Activated CD4-positive, alpha-beta memory T cell treated with anti-CD3 and anti-CD28 coated beads for 36 hours (primary cell): ENCODE data around the gene RAD51B. TPM values are rescaled to one million over a fixed set of nuclear protein-coding genes. Genes with fewer than 3 reads are reported as not detected.
A peak's percentile ranks its signal among the peaks of the same experiment; 100 is the strongest.

ENCODE experiments used
- CTCF ChIA-PET: fragments of 350-600 bp; sonication (Branson Sonifier 250); formaldehyde crosslinking; loops from one replicate; lab custom pipeline; 2021; ENCODE audit warnings: antibody characterized with exemption, inconsistent platforms; lab: Charles Lee
- POLR2A ChIA-PET: fragments of 350-600 bp; sonication (Branson Sonifier 250); formaldehyde crosslinking; loops from one replicate; lab custom pipeline; 2021; ENCODE audit warnings: antibody characterized with exemption; lab: Charles Lee
- DNase-seq: peaks from one replicate; pipeline ENCODE4 v3.0.0-alpha.2; 2020
- H3K27ac Mint-ChIP-seq: one replicate; pipeline ENCODE4 v1.8.0; 2021; ENCODE audit warnings: mixed read lengths
- H3K27me3 Mint-ChIP-seq: one replicate; pipeline ENCODE4 v1.8.0; 2021; ENCODE audit warnings: mixed read lengths
- H3K36me3 Mint-ChIP-seq: one replicate; pipeline ENCODE4 v1.8.0; 2021; ENCODE audit warnings: mixed read lengths
- H3K4me1 Mint-ChIP-seq: one replicate; pipeline ENCODE4 v1.8.0; 2021; ENCODE audit warnings: low read depth, mixed read lengths
- H3K4me3 Mint-ChIP-seq: one replicate; pipeline ENCODE4 v1.8.0; 2021; ENCODE audit warnings: mild to moderate bottlenecking, mixed read lengths
- H3K9me3 Mint-ChIP-seq: one replicate; pipeline ENCODE4 v1.8.0; 2021; ENCODE audit warnings: mixed read lengths
- intact Hi-C: fragments of 100-400 bp; cut with micrococcal nuclease; formaldehyde crosslinking; loops from one replicate; pipeline ENCODE4 v1.15.1; 2023
- total RNA-seq, 2 experiments: library from RNA; stranded (reverse); gene quantifications; one replicate each; pipeline ENCODE4 v1.2.3, GENCODE V29; 2021

RAD51B gene
- total RNA-seq, 2 experiments from 2014 or later: 32.3 to 34.3 TPM

GRCh38 chr14:68682166-68683103 is 862.9 kb downstream of the RAD51B start:
- ChIA-PET CTCF (interaction anchor here (0.6 to 1.8 kb wide), 5 partner anchors 19 to 423 kb away, joined by 3 to 7 read pairs (median 3); no protein-coding TSS in a partner anchor), POLR2A (interaction anchor here (0.6 to 1.6 kb wide), 6 partner anchors 11 to 472 kb away, joined by 3 to 6 read pairs (median 4); no protein-coding TSS in a partner anchor)
- Mint-ChIP-seq H3K36me3 (no peaks in the 10 kb centered on the region), H3K27ac (peak overlapping the region; percentile 83), H3K4me1 (peaks cover 65% of the 10 kb centered on the region), H3K4me3 (no peak overlapping the region), H3K27me3 (no peaks in the 10 kb centered on the region), H3K9me3 (no peaks in the 10 kb centered on the region)
- DNase-seq: peak; percentile 68
- intact Hi-C loops: loop anchor here (10.0 kb wide), 1 partner anchor 398 kb away; no protein-coding TSS in a partner anchor

DNA sequence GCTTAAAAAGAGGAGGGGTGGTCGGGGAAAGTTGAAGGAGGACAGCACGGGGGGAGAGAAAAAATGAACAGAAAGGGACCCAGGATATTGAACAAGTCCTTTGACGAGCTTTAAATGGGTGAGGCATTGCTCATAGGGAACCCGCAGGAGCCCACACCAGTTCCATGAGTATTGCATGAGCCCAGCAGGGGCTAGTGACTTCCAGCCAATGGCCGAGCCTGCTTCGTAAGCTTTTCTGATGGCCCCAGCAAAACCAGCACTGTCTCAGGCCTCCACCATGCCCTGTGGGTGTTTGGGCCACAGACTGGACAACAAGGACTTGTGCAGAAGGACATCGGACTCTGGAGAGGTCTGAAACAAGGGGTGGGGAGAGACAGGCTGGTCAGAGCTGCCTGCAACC is 863.7 kb downstream of the RAD51B start:
- H3K36me3 Mint-ChIP-seq: no peaks in the 10 kb centered on the region
- peaks cover 62% of the 10 kb centered on the region for H3K4me1 Mint-ChIP-seq
- no peaks in the 10 kb centered on the region for H3K9me3 Mint-ChIP-seq
- no peak for DNase-seq
- H3K27ac Mint-ChIP-seq: peak overlapping the region; percentile 83
- H3K4me3 Mint-ChIP-seq: no peak overlapping the region
- no peaks in the 10 kb centered on the region for H3K27me3 Mint-ChIP-seq
- intact Hi-C loops: loop anchor here (10.0 kb wide), 1 partner anchor 399 kb away; no protein-coding TSS in a partner anchor
- POLR2A ChIA-PET: interaction anchor here (0.6 to 1.6 kb wide), 4 partner anchors 81 to 473 kb away, joined by 4 to 6 read pairs (median 6); no protein-coding TSS in a partner anchor
- CTCF ChIA-PET: interaction anchor here (0.6 to 1.8 kb wide), 5 partner anchors 20 to 424 kb away, joined by 3 to 7 read pairs (median 3); no protein-coding TSS in a partner anchor

DNA sequence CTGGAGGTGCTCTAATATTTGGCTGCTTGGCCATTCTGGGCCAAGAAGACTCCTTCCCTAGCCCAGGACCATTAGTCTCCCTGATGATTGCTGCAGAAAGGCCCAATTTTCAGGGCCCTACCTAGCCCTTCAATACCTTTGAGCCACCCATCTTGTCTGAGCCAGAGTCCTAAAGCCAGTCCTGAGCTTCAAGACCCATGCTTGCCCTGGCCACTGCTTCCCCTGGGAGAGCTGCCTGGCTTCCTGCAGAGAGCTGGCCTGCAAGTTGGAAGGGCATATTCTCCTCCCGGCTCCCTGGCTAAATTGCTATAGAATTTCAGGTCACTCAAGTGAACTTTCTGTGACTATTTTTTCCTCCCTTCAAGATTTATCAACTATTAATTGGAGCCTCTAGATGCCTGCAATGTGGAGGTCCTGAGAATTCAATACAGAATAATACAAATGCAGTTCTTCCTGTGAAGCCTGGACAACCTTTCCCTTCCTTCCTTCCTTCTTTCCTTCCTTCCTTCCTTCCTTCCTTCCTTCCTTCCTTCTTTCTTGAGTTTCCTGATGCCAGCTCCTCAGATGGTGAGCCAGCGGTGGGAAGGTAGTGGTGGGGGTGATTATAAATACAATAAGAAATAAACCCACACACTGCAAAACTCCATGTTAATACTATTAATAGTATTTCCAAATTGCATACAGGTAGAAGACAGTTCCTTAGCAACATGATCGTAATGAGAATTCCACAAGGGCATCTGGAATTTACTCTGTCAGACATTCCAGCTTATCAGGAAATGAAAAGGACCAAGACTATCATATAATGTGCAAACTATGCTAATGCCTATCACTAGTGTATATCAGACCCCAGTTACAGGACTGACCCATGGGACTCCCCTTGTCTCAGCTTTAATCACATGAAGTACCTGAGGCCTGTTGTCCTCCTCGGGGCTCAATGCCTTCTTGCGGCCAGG is 865.2 kb downstream of the RAD51B start:
- Mint-ChIP-seq H3K9me3 (no peaks in the 10 kb centered on the region), H3K4me3 (peak overlapping the region; percentile 47), H3K27ac (peak overlapping the region; percentile 93), H3K36me3 (no peaks in the 10 kb centered on the region), H3K27me3 (no peaks in the 10 kb centered on the region), H3K4me1 (peaks cover 62% of the 10 kb centered on the region)
- intact Hi-C loops: loop anchor here (1.0 to 10.0 kb wide), 10 partner anchors 21 to 866 kb away; partner anchors contain the start of genes RAD51B and ZFP36L1
- POLR2A ChIA-PET: interaction anchor here (1.1 to 2.0 kb wide), 11 partner anchors 10 to 399 kb away, joined by 3 to 13 read pairs (median 7); partner anchors contain the start of gene ZFP36L1
- no peak for DNase-seq
- CTCF ChIA-PET: interaction anchor here (0.6 to 1.5 kb wide), 6 partner anchors 38 to 740 kb away, joined by 3 to 9 read pairs (median 4); no protein-coding TSS in a partner anchor

- peak; percentile 92 for DNase-seq
- Mint-ChIP-seq H3K9me3 (no peaks in the 10 kb centered on the region), H3K27me3 (no peaks in the 10 kb centered on the region), H3K4me1 (peaks cover 59% of the 10 kb centered on the region), H3K36me3 (no peaks in the 10 kb centered on the region), H3K4me3 (peak overlapping the region; percentile 47), H3K27ac (peak overlapping the region; percentile 93)
- CTCF ChIA-PET: interaction anchor here (0.8 to 1.5 kb wide), 6 partner anchors 99 to 741 kb away, joined by 3 to 9 read pairs (median 4); no protein-coding TSS in a partner anchor
- intact Hi-C loops: loop anchor here (1.0 to 10.0 kb wide), 10 partner anchors 22 to 867 kb away; partner anchors contain the start of genes RAD51B and ZFP36L1
- POLR2A ChIA-PET: interaction anchor here (0.6 to 2.0 kb wide), 15 partner anchors 9 to 831 kb away, joined by 3 to 13 read pairs (median 5); partner anchors contain the start of gene ZFP36L1
Observed at GRCh38 chr14:68685419-68686204, 866.0 kb downstream of the RAD51B start.

DNA sequence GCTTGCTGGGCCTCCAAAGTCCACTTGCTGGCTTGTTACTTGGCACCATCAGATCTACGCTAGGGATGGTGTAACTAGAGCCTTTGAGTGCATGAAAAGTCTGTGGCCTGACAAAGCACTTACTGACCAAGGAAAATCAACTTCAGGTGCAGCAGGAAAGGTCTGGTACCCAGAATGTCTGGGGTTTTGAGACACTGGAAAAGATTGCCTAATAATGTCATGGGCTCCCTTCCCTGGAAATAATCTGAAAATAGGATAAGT is 866.6 kb downstream of the RAD51B start:
- peaks cover 57% of the 10 kb centered on the region for H3K4me1 Mint-ChIP-seq
- H3K36me3 Mint-ChIP-seq: no peaks in the 10 kb centered on the region
- H3K27me3 Mint-ChIP-seq: no peaks in the 10 kb centered on the region
- no peaks in the 10 kb centered on the region for H3K9me3 Mint-ChIP-seq
- no peak overlapping the region for H3K4me3 Mint-ChIP-seq
- POLR2A ChIA-PET: interaction anchor here (0.6 to 2.0 kb wide), 11 partner anchors 8 to 401 kb away, joined by 3 to 13 read pairs (median 6); no protein-coding TSS in a partner anchor
- intact Hi-C loops: loop anchor here (5.0 to 10.0 kb wide), 2 partner anchors 204 to 401 kb away; no protein-coding TSS in a partner anchor
- H3K27ac Mint-ChIP-seq: peak overlapping the region; percentile 93
- CTCF ChIA-PET: interaction anchor here (0.8 to 1.5 kb wide), 4 partner anchors 99 to 110 kb away, joined by 3 to 9 read pairs (median 6); no protein-coding TSS in a partner anchor
- DNase-seq: no peak

GRCh38 chr14:68686724-68687123 is 867.1 kb downstream of the RAD51B start:
- peaks cover 51% of the 10 kb centered on the region for H3K4me1 Mint-ChIP-seq
- no peak overlapping the region for H3K4me3 Mint-ChIP-seq
- CTCF ChIA-PET: no interaction called here
- intact Hi-C loops: loop anchor here (5.0 to 10.0 kb wide), 2 partner anchors 204 to 402 kb away; no protein-coding TSS in a partner anchor
- H3K9me3 Mint-ChIP-seq: no peaks in the 10 kb centered on the region
- no peaks in the 10 kb centered on the region for H3K36me3 Mint-ChIP-seq
- POLR2A ChIA-PET: no interaction called here
- H3K27ac Mint-ChIP-seq: peak overlapping the region; percentile 49
- DNase-seq: no peak
- no peaks in the 10 kb centered on the region for H3K27me3 Mint-ChIP-seq

- DNase-seq: no peak
- Mint-ChIP-seq H3K4me1 (peaks cover 41% of the 10 kb centered on the region), H3K36me3 (no peaks in the 10 kb centered on the region), H3K4me3 (no peak overlapping the region), H3K9me3 (no peaks in the 10 kb centered on the region), H3K27ac (no peak overlapping the region), H3K27me3 (no peaks in the 10 kb centered on the region)
- ChIA-PET CTCF (interaction anchor here (1.1 to 1.2 kb wide), 2 partner anchors 101 to 439 kb away, joined by 3 to 4 read pairs; no protein-coding TSS in a partner anchor), POLR2A (no interaction called here)
- intact Hi-C loops: loop anchor here (5.0 to 10.0 kb wide), 2 partner anchors 205 to 403 kb away; no protein-coding TSS in a partner anchor
Observed at GRCh38 chr14:68687746-68688145, 868.2 kb downstream of the RAD51B start.

GRCh38 chr14:68688872-68689371 is 869.3 kb downstream of the RAD51B start:
- no peak overlapping the region for H3K27ac Mint-ChIP-seq
- ChIA-PET POLR2A (no interaction called here), CTCF (interaction anchor here (0.6 to 1.2 kb wide), 3 partner anchors 12 to 1132 kb away, joined by 3 read pairs; no protein-coding TSS in a partner anchor)
- no peaks in the 10 kb centered on the region for H3K9me3 Mint-ChIP-seq
- no peaks in the 10 kb centered on the region for H3K27me3 Mint-ChIP-seq
- no peak for DNase-seq
- intact Hi-C loops: loop anchor here (5.0 to 10.0 kb wide), 2 partner anchors 207 to 404 kb away; no protein-coding TSS in a partner anchor
- H3K36me3 Mint-ChIP-seq: no peaks in the 10 kb centered on the region
- H3K4me3 Mint-ChIP-seq: peak overlapping the region; percentile 1
- peaks cover 29% of the 10 kb centered on the region for H3K4me1 Mint-ChIP-seq

GRCh38 chr14:68689511-68689910 is 869.9 kb downstream of the RAD51B start:
- Mint-ChIP-seq H3K27me3 (no peaks in the 10 kb centered on the region), H3K4me3 (no peak overlapping the region), H3K4me1 (peaks cover 26% of the 10 kb centered on the region), H3K27ac (no peak overlapping the region), H3K36me3 (no peaks in the 10 kb centered on the region), H3K9me3 (no peaks in the 10 kb centered on the region)
- no peak for DNase-seq
- ChIA-PET POLR2A (no interaction called here), CTCF (no interaction called here)
- intact Hi-C loops: loop anchor here (5.0 to 10.0 kb wide), 2 partner anchors 207 to 405 kb away; no protein-coding TSS in a partner anchor
